Skeletal muscle satellite cell (primary cell): ENCODE measurements around the gene CHST9.

ENCODE experiments used
- H3K27me3 ChIP-seq: 2 replicates; pipeline ENCODE4 v1.7.0; 2013; ENCODE audit warnings: low read length; ENCODE audit not compliant: control insufficient read depth, insufficient read depth
- H3K36me3 ChIP-seq: 2 replicates; pipeline ENCODE4 v1.7.0; 2013; ENCODE audit warnings: mild to moderate bottlenecking, control low read depth, low read length; ENCODE audit not compliant: insufficient read depth
- H3K4me1 ChIP-seq: 2 replicates; pipeline ENCODE4 v1.7.0; 2013; ENCODE audit warnings: low read length; ENCODE audit not compliant: control insufficient read depth, insufficient read depth
- H3K4me2 ChIP-seq: 2 replicates; pipeline ENCODE4 v1.7.0; 2013; ENCODE audit warnings: mild to moderate bottlenecking, low read length
- H3K4me3 ChIP-seq: 2 replicates; pipeline ENCODE4 v1.7.0; 2013; ENCODE audit warnings: low read length
- H3K9ac ChIP-seq: 2 replicates; pipeline ENCODE4 v1.7.0; 2013; ENCODE audit warnings: mild to moderate bottlenecking, low read depth, low read length, moderate library complexity
- H3K9me3 ChIP-seq: replicated peaks from 2 replicates; pipeline ENCODE4 v1.7.0; 2013; ENCODE audit warnings: mild to moderate bottlenecking, control low read depth, low read length

The CHST9 gene

DNA sequence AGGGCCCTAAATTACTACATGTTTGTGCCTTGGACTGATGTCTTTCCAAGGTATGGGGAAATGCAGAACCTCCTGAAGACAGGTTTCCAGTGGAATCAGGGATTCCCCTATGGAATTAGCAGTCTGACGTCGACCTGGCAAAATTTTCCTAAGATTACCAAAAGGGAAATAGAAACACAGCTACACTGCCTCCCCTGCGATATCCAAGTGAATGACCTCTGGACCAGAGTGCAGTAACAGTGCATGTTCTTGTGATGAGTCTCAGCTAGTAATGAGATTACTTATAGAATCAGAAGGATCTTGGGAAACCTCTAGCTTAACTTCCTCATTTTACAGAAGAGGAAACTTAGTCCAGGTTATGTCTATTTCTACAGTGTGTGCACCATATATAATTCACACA, 21.3 kb upstream of the CHST9 start:
- no peaks in the 10 kb centered on the region for H3K27me3 ChIP-seq
- H3K36me3 ChIP-seq, result no peaks in the 10 kb centered on the region
- no peak overlapping the region for H3K4me2 ChIP-seq
- no peak overlapping the region for H3K9ac ChIP-seq
- no peaks in the 10 kb centered on the region for H3K9me3 ChIP-seq
- H3K4me1 ChIP-seq, result peaks cover 7% of the 10 kb centered on the region
- H3K4me3 ChIP-seq, result no peak overlapping the region

DNA sequence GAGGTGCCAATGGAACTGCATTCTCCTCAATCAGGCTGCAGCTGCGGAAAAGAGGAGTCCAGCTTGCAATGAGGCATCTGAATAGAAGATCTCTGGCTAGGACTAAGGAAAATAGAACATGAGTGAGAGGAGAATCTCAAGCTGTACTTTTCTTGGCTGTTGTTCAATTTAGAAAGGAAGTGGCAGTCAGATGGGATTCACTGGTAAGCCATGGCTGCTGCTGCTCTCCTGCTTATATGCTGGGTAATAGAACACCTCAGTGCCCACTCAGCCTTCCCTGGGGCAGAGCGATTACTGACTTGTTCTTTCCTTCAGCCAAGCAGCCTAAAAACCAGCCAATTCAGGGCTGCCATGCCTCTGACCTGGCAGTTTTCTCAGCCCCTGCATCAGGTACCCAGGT, 17.6 kb upstream of the CHST9 start:
- Histone ChIP-seq H3K4me2 (peak overlapping the region; percentile 5), H3K9me3 (no peaks in the 10 kb centered on the region), H3K9ac (no peak overlapping the region), H3K4me3 (no peak overlapping the region), H3K27me3 (no peaks in the 10 kb centered on the region), H3K36me3 (no peaks in the 10 kb centered on the region), H3K4me1 (peaks cover 14% of the 10 kb centered on the region)

DNA sequence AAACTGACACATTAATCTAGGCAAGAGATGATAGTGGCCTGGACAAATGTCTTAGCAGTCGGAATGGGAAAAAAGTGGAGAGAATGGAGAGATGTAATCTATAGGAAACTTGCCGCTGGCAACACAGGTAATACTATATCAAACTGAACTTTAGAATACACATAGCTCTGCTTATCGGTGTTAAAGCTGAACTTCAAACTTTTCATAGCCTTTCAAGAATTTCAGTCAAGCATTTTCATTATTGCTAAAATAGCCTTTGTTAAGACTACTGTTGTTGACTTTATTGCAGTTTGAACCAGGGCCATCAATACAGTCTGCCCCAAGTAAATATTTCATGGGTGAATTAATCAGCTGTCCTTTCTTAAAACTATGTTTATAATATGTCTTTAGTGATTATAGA, 12.9 kb upstream of the CHST9 start:
- H3K4me1 ChIP-seq, result peaks cover 14% of the 10 kb centered on the region
- H3K27me3 ChIP-seq, result no peaks in the 10 kb centered on the region
- H3K4me3 ChIP-seq, result no peak overlapping the region
- no peak overlapping the region for H3K4me2 ChIP-seq
- H3K36me3 ChIP-seq, result no peaks in the 10 kb centered on the region
- H3K9me3 ChIP-seq, result no peaks in the 10 kb centered on the region
- H3K9ac ChIP-seq, result no peak overlapping the region

DNA sequence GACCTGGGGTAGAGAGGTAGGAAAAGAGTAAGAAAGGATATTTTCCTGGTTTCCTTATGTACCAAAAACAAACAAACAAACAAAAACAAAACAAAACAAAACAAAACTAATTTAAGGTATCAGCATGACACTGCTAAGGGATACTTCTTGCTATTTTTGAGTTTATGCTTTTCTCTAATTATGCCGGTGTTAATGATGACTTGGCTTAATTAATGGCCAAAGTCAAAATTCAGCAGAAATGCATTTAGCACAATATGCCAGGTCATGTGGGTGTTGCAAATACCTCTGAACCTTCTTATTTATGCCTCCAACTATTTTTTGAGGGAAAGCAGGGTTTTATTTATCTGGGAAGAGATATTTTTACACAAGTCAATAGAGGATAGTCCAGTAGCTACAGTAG, 3.2 kb upstream of the CHST9 start:
- Histone ChIP-seq H3K4me2 (no peak overlapping the region), H3K27me3 (peaks cover 39% of the 10 kb centered on the region), H3K4me3 (no peak overlapping the region), H3K36me3 (no peaks in the 10 kb centered on the region), H3K4me1 (no peaks in the 10 kb centered on the region), H3K9ac (no peak overlapping the region), H3K9me3 (no peaks in the 10 kb centered on the region)

DNA sequence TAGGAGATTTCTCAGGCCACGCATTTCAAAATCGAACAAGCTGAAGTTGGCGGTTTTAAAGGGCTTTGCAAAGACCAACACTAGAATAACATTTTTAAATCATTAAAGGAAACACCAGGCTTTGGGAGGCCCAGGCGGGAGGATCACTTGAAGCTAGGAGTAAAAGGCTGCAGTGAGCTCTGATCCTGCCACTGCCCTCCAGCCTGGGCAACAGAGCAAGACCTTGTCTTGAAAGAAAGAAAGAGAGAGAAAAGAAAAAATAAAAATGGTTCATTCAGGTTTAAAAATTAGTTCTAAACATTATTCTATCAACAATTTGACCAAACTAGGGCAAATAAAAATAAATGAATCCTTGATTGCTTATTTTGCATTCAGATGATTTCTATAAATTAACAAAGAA, 789 bp upstream of the CHST9 start:
- Histone ChIP-seq H3K4me1 (no peaks in the 10 kb centered on the region), H3K27me3 (peaks cover 52% of the 10 kb centered on the region)

DNA sequence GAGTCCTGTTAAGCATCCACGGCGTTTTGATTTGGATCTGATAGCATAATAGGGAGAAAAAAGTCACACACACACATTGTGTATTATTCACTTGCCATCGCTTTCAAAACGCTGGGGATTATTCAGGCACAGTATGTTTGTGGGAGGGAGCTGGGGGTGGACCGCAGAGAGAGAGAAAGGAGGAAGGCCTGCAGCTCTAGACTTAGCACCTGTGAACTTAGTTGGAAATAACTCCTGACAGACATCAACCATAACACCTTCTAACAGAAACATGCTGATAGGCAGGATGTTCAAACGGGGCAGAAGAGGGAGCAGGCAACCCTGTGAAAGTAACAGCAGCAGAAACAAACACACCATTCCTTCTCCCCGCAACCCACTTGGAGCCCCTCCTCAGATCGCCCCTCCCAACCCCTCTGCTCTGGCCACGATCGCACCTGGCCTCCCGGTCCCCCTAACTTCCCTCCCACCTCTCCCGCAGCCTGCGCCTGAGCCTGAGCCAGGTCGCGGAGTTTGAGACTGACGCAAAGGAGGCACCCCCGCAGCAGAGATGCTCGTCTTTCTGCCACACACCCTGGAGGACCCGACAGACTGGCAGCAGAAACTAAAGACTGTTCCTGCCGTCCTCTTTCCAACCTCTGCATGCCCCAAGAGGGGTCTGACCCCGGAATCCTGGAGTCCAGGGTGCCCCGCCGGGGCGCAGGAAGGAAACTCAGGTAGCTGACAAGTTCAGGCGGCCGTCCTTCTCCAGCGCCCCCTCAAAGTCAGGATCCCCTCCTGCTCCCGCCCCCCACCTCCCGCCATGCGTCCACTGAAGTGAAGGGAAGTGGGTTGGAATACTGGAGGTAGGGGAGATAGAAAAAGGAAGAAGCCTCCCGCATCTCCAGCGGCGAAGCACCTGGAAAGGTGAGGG, 738 bp downstream of the CHST9 start:
- Histone ChIP-seq H3K9ac (no peak overlapping the region), H3K27me3 (peaks cover 52% of the 10 kb centered on the region), H3K4me1 (no peaks in the 10 kb centered on the region), H3K4me2 (peak overlapping the region; percentile 49), H3K4me3 (no peak overlapping the region), H3K36me3 (no peaks in the 10 kb centered on the region), H3K9me3 (no peaks in the 10 kb centered on the region)

More for the DNA sequence above, 789 bp upstream of the CHST9 start:
- Histone ChIP-seq H3K9me3 (no peaks in the 10 kb centered on the region), H3K4me2 (no peak overlapping the region), H3K36me3 (no peaks in the 10 kb centered on the region), H3K4me3 (no peak overlapping the region), H3K9ac (no peak overlapping the region)

DNA sequence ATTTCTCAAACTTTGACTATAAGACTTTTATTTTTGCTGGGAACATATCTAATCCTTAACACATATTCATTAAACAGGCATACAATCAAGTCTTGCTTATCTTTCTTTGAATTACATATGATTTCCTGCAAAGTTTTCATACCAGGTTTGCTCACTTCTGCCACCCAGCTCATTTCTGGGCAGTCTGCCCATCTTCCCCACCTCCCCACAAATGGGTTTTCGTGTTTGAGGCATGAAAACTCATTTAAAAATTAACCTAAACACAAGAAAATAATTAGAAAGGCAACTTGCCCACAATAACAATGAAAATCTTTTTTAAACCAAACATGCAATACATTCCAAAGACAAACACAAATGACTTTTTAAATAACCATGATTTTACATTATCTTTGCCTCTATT, 3.4 kb downstream of the CHST9 start:
- no peaks in the 10 kb centered on the region for H3K4me1 ChIP-seq
- no peaks in the 10 kb centered on the region for H3K9me3 ChIP-seq
- peaks cover 40% of the 10 kb centered on the region for H3K27me3 ChIP-seq
- no peak overlapping the region for H3K4me2 ChIP-seq
- no peak overlapping the region for H3K4me3 ChIP-seq
- no peaks in the 10 kb centered on the region for H3K36me3 ChIP-seq
- H3K9ac ChIP-seq, result no peak overlapping the region

DNA sequence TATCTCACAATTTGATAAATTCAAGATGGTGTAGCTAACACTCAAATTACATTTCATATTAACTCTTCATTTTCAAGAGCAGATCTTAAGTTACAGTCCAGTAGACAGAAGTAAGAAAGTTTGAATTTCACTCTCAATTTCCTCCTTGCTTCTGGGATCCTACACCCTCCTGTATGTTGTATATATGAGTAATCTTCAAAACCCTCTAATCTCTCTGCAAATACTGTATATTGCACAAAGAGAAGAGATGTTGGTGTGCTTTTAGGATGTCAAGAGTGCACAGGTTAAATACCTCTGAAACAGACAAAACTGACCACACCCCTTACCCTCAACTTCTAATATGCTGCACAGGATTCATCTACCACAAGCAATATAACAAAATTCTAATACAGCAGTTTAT, 6.7 kb downstream of the CHST9 start:
- Histone ChIP-seq H3K9me3 (no peaks in the 10 kb centered on the region), H3K27me3 (peaks cover 14% of the 10 kb centered on the region), H3K4me2 (no peak overlapping the region), H3K9ac (no peak overlapping the region), H3K36me3 (no peaks in the 10 kb centered on the region), H3K4me1 (no peaks in the 10 kb centered on the region), H3K4me3 (no peak overlapping the region)

DNA sequence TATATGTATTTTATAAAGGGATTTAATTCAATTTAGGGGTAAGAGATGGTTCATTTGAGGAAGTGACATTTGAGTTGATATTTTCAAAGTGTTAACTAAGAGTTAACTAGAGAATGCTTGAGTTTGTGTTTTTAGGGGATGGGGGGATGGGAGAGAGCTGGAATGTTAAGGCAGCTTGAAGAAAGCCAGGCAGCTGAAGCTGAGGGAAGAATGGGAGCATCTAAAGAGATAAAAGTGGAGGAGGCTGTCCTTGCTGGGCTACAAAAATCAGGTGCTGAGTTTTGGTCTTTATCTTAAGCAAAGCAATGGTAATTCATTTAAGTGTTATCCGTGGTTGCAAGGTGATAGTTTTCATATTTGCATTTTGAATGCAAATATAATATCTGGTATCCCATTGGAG, 9.2 kb downstream of the CHST9 start:
- no peaks in the 10 kb centered on the region for H3K27me3 ChIP-seq
- no peak overlapping the region for H3K9ac ChIP-seq
- no peaks in the 10 kb centered on the region for H3K9me3 ChIP-seq
- no peak overlapping the region for H3K4me3 ChIP-seq
- H3K4me2 ChIP-seq, result no peak overlapping the region
- H3K36me3 ChIP-seq, result no peaks in the 10 kb centered on the region
- no peaks in the 10 kb centered on the region for H3K4me1 ChIP-seq

DNA sequence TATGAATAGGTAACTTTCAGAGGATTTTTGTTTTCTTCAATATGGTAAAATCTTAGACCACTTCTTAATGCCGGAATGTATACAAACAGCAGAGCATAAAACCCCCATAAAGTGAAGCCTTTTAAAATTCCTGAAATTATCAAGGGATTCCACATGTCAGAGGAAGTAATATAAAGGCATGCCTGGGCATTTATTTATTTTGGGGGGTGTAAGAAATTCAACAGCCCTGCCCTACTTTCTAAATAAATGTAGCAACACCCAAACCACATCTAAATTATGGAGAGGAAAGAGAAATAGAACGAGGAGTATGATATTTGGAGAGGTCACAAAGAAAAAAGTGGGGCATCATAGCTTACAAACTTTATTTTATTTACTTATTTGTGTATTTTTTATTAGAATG, 9.9 kb downstream of the CHST9 start:
- no peak overlapping the region for H3K9ac ChIP-seq
- H3K9me3 ChIP-seq, result no peaks in the 10 kb centered on the region
- H3K36me3 ChIP-seq, result no peaks in the 10 kb centered on the region
- H3K4me3 ChIP-seq, result no peak overlapping the region
- no peaks in the 10 kb centered on the region for H3K27me3 ChIP-seq
- H3K4me2 ChIP-seq, result no peak overlapping the region
- no peaks in the 10 kb centered on the region for H3K4me1 ChIP-seq

DNA sequence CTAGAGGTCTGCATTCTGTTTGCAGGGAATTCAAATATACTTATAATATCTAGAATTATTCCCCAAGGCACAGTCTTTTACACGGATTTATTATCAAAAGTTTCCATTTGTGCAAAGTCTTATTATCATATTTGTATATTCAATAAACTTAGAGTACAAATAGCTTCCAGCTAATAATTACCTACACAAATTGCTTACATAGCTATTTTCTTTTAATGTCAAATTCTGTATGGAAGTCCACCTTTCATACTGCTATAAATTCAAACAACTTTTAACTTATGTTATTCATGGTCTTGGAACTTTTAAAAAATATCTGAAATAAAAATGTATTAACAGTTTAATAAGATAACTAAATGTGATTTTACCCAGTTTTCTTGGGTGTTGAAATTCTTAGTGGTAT, 13.1 kb downstream of the CHST9 start:
- no peak overlapping the region for H3K4me3 ChIP-seq
- no peaks in the 10 kb centered on the region for H3K27me3 ChIP-seq
- H3K4me1 ChIP-seq, result no peaks in the 10 kb centered on the region
- H3K9me3 ChIP-seq, result no peaks in the 10 kb centered on the region
- no peaks in the 10 kb centered on the region for H3K36me3 ChIP-seq
- no peak overlapping the region for H3K4me2 ChIP-seq
- no peak overlapping the region for H3K9ac ChIP-seq

DNA sequence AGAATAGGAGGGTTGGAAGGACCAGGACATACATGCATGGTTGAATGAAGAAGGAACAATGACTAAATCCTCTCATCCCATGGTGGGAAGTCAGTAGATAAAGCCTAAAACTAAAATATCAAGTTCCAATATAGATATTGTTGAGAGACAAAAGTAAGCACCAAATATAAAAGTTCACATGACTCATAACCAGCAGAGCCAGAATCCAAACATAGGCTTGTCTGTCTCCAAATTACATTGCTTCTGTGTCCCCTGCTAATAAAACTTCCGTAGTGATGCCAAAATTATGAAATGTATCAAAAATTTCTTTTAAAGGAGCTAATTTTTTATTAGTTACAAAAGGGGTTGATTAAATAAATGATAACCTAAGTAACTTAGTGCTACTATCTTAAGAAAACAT, 19.7 kb downstream of the CHST9 start:
- Histone ChIP-seq H3K9me3 (no peaks in the 10 kb centered on the region), H3K36me3 (no peaks in the 10 kb centered on the region), H3K9ac (no peak overlapping the region), H3K4me3 (no peak overlapping the region), H3K4me2 (no peak overlapping the region), H3K27me3 (no peaks in the 10 kb centered on the region), H3K4me1 (no peaks in the 10 kb centered on the region)
